Activated CD4-positive, alpha-beta memory T cell treated with anti-CD3 and anti-CD28 coated beads for 36 hours (primary cell): ENCODE measurements around the gene CAMTA1. TPM values are rescaled to one million over a fixed set of nuclear protein-coding genes. Genes with fewer than 3 reads are reported as not detected.

Source experiments
- CTCF ChIA-PET: fragments of 350-600 bp; sonication (Branson Sonifier 250); formaldehyde crosslinking; loops from one replicate; lab custom pipeline; 2021; ENCODE audit warnings: antibody characterized with exemption, inconsistent platforms; lab: Charles Lee
- POLR2A ChIA-PET: fragments of 350-600 bp; sonication (Branson Sonifier 250); formaldehyde crosslinking; loops from one replicate; lab custom pipeline; 2021; ENCODE audit warnings: antibody characterized with exemption; lab: Charles Lee
- DNase-seq: peaks from one replicate; pipeline ENCODE4 v3.0.0-alpha.2; 2020
- H3K27ac Mint-ChIP-seq: one replicate; pipeline ENCODE4 v1.8.0; 2021; ENCODE audit warnings: mixed read lengths
- H3K27me3 Mint-ChIP-seq: one replicate; pipeline ENCODE4 v1.8.0; 2021; ENCODE audit warnings: mixed read lengths
- H3K36me3 Mint-ChIP-seq: one replicate; pipeline ENCODE4 v1.8.0; 2021; ENCODE audit warnings: mixed read lengths
- H3K4me1 Mint-ChIP-seq: one replicate; pipeline ENCODE4 v1.8.0; 2021; ENCODE audit warnings: low read depth, mixed read lengths
- H3K4me3 Mint-ChIP-seq: one replicate; pipeline ENCODE4 v1.8.0; 2021; ENCODE audit warnings: mild to moderate bottlenecking, mixed read lengths
- H3K9me3 Mint-ChIP-seq: one replicate; pipeline ENCODE4 v1.8.0; 2021; ENCODE audit warnings: mixed read lengths
- intact Hi-C: fragments of 100-400 bp; cut with micrococcal nuclease; formaldehyde crosslinking; loops from one replicate; pipeline ENCODE4 v1.15.1; 2023
- total RNA-seq, 2 experiments: library from RNA; stranded (reverse); gene quantifications; one replicate each; pipeline ENCODE4 v1.2.3, GENCODE V29; 2021

The CAMTA1 gene
- total RNA-seq, 2 experiments from 2014 or later: 64.7 to 68.9 TPM

DNA sequence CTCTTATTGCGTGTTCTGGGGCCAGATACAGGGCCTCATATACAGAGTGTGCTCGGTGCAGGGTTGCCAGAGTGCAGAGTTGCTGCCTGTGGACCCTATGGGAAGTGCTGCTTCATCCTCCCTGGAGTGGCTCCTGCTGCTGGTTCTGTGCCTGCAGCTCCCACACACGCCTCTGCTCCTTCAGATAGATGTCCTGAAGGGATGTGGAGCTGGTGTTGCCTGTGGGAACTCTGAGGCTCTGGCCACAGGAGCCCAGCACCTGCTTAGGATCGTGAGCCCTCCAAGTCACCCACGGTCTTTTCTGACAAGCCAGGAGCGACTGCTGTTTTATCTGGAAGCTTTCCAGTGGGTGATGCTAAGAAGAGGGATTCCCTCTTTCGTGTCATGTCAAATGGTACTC, 120.5 kb downstream of the CAMTA1 start:
- no peak overlapping the region for H3K4me3 Mint-ChIP-seq
- no peaks in the 10 kb centered on the region for H3K27me3 Mint-ChIP-seq
- H3K9me3 Mint-ChIP-seq: no peaks in the 10 kb centered on the region

DNA sequence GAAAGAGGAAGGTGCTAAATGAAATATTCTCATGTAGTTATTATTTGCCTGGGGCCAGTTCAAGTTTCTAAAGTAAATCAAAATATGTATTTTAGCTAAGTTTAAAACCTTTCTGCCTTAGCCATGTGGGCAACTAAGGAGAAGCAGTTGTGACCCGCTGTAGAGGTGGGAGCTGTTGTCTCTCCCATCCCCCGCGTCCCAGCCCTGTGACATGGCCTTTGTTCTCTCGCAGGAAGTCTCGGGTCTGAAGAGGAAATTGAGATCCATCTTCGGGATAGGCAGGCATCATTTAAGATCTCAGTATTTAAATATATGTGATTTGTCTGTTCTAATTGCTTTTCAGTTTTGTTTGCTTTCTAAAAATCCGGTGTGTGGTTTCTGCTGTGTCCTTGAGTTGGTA, 121.5 kb downstream of the CAMTA1 start:
- H3K9me3 Mint-ChIP-seq: no peaks in the 10 kb centered on the region
- no peak overlapping the region for H3K27ac Mint-ChIP-seq
- POLR2A ChIA-PET: no interaction called here
- H3K36me3 Mint-ChIP-seq: no peaks in the 10 kb centered on the region
- CTCF ChIA-PET: no interaction called here
- no peak for DNase-seq
- H3K27me3 Mint-ChIP-seq: peaks cover 4% of the 10 kb centered on the region
- no peak overlapping the region for H3K4me3 Mint-ChIP-seq
- H3K4me1 Mint-ChIP-seq: no peaks in the 10 kb centered on the region
- intact Hi-C loops: no loop called here

More for the DNA sequence above, 120.5 kb downstream of the CAMTA1 start:
- no peaks in the 10 kb centered on the region for H3K36me3 Mint-ChIP-seq
- no peaks in the 10 kb centered on the region for H3K4me1 Mint-ChIP-seq
- no peak overlapping the region for H3K27ac Mint-ChIP-seq
- POLR2A ChIA-PET: no interaction called here
- CTCF ChIA-PET: no interaction called here
- intact Hi-C loops: no loop called here
- no peak for DNase-seq

DNA sequence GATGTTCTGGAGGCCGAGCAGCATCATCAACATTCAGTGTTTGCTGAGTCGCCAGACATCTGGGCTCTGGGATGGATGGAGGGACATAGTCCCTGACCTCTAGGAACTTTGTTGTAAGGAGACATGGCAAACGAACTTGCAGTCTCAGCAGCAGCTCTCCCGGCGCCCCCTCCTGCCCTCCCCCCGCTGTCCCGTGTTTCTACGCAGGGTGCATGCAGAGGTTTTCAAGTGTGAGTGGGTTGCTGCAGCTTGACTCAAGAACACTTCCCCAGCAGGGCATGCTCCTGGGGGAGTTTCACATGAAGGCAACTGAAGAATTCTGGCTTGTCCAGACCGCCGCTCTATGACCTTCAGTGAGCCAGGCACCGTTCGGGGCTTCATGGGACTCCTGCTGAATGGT, 121.9 kb downstream of the CAMTA1 start:
- H3K27ac Mint-ChIP-seq: no peak overlapping the region
- CTCF ChIA-PET: no interaction called here
- no peaks in the 10 kb centered on the region for H3K36me3 Mint-ChIP-seq
- H3K27me3 Mint-ChIP-seq: peaks cover 6% of the 10 kb centered on the region
- DNase-seq: no peak
- H3K4me1 Mint-ChIP-seq: no peaks in the 10 kb centered on the region
- no peak overlapping the region for H3K4me3 Mint-ChIP-seq
- POLR2A ChIA-PET: no interaction called here
- intact Hi-C loops: no loop called here
- no peaks in the 10 kb centered on the region for H3K9me3 Mint-ChIP-seq

DNA sequence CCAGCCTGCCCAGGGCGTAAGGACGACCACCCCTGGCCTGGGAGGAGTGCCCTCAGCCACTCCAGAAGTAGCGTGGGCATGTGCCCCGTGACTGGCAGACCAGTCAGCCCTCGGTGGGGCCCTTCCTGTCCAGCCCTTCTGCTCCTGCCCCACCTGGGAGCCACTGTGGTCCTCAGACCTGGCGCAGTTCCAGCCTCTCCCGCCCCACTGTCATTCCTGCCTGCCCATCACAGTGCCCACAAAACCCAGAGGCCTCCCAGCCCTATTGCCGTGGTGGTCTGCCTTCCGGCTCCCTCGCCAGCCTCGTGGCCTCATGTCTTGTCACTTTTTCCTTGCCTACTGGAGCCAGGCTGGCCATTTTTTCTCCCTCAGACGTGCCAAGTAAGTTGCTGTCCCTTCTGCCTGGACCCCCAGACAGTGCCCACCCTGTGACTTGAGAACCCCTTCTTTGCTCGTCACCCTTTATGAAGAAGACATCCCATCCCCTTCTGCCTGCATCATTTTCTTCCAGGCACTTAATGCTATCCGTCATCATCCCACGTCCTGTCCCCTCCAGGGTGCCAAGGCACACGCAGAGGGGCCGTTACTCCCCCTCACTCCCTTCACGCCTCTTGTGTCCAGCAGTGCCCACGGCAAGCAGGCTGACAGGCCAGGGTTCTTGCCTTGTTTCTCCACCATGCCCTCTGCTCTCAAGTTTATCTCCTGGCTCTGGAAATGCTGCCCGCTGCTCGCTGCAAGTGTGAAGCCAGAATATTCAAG, 122.6 kb downstream of the CAMTA1 start:
- CTCF ChIA-PET: no interaction called here

DNA sequence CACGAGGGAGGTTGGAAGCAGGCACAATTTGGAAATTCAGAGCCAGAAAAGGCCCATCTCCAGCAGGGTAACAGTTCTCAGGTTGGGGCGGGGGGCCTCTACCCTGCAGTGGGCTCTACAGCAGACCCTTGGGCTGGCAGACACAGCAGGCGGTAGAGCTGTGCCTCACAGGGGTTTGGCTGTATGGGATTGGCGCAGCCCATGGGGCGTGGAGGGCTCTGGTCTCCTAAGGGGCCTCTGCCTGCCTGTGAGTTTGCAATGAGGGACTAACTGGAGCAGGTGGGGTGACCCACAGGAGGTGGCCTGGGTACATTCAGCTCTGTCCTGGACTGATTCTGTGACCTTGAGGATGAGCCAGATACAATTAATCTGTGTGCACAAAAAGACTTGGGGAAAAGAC, 124.1 kb downstream of the CAMTA1 start:
- intact Hi-C loops: no loop called here
- ChIA-PET POLR2A (no interaction called here), CTCF (interaction anchor here (0.7 kb wide), 1 partner anchor 26 kb away, joined by 3 read pairs; no protein-coding TSS in a partner anchor)
- Mint-ChIP-seq H3K4me3 (no peak overlapping the region), H3K27ac (no peak overlapping the region), H3K4me1 (no peaks in the 10 kb centered on the region), H3K9me3 (no peaks in the 10 kb centered on the region), H3K36me3 (no peaks in the 10 kb centered on the region), H3K27me3 (peaks cover 18% of the 10 kb centered on the region)
- DNase-seq: no peak

More for the DNA sequence above, 122.6 kb downstream of the CAMTA1 start:
- H3K36me3 Mint-ChIP-seq: no peaks in the 10 kb centered on the region
- H3K27me3 Mint-ChIP-seq: peaks cover 7% of the 10 kb centered on the region
- POLR2A ChIA-PET: no interaction called here
- no peak overlapping the region for H3K27ac Mint-ChIP-seq
- no peak for DNase-seq
- no peak overlapping the region for H3K4me3 Mint-ChIP-seq
- intact Hi-C loops: no loop called here
- H3K9me3 Mint-ChIP-seq: no peaks in the 10 kb centered on the region
- no peaks in the 10 kb centered on the region for H3K4me1 Mint-ChIP-seq

DNA sequence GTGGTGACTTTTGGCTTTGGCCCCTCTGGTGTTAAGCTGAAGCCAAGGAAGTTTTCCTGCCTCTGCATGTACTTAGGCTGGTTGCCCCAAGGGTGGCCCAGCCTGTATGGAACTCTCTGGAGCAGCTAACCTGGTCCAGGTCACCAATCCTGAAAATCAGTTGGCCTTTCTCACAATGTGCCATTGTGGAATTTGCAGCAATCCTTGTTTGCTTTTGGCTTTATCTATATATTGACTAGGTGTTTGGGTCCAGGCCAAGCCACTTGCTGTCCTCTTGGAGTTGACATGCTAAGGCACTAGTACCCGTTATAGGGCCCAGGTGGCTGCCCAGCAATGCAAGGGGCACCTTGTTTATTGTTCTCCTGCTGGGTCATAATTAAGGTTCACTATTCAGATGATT, 124.6 kb downstream of the CAMTA1 start:
- ChIA-PET POLR2A (no interaction called here), CTCF (interaction anchor here (0.7 kb wide), 1 partner anchor 27 kb away, joined by 3 read pairs; no protein-coding TSS in a partner anchor)
- Mint-ChIP-seq H3K36me3 (no peaks in the 10 kb centered on the region), H3K4me3 (no peak overlapping the region), H3K27me3 (peaks cover 18% of the 10 kb centered on the region), H3K9me3 (no peaks in the 10 kb centered on the region), H3K4me1 (no peaks in the 10 kb centered on the region), H3K27ac (no peak overlapping the region)
- no peak for DNase-seq
- intact Hi-C loops: no loop called here

DNA sequence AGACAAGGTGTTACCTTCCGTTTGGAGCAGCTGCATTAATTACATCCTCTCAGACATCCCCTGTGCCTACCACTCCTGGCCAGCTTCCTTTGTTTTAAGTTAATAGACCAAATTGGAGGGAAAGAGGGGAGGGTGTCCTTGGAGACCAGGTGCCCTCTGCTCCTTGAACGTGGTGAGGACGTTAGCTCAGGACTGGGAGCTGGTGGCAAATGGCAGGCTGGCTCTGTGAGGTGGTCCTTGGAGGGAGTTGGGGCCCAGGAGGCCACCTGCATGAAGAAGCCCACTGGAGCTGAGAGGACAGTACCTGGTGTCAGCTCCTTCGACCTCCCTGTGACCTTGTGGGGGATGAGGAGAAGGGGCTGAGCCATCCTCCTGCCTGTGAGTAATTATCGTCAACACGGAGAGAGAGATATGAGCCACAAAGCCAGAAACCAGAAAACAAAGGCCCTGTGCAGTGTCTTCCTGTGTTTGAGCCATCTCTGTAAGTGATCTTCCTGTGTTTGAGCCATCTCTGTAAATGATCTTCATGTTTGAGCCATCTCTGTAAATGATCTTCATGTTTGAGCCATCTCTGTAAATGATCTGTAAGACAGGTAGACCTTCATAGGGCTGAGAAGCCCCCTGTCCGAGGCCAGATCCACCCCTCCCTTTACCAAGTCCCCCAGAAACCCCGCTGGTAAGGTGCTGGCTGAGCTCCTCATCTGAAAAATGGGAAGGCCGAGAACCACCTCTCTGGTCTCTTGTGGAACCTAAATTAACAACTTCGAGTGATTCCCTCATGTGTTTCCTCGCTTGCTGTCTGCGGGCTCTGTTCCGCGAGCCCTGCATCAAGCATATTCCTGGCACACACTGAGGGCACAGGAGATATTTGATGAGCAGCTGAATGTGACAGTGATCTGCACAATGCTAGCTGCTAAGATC, 126.0 kb downstream of the CAMTA1 start:
- H3K27me3 Mint-ChIP-seq: peaks cover 26% of the 10 kb centered on the region
- ChIA-PET CTCF (interaction anchor here (0.6 to 0.9 kb wide), 2 partner anchors 192 to 241 kb away, joined by 3 to 4 read pairs; no protein-coding TSS in a partner anchor), POLR2A (interaction anchor here (0.5 kb wide), 1 partner anchor 31 kb away, joined by 5 read pairs; no protein-coding TSS in a partner anchor)
- H3K9me3 Mint-ChIP-seq: no peaks in the 10 kb centered on the region
- no peak for DNase-seq
- no peak overlapping the region for H3K4me3 Mint-ChIP-seq
- no peaks in the 10 kb centered on the region for H3K36me3 Mint-ChIP-seq
- intact Hi-C loops: no loop called here
- no peaks in the 10 kb centered on the region for H3K4me1 Mint-ChIP-seq
- no peak overlapping the region for H3K27ac Mint-ChIP-seq

DNA sequence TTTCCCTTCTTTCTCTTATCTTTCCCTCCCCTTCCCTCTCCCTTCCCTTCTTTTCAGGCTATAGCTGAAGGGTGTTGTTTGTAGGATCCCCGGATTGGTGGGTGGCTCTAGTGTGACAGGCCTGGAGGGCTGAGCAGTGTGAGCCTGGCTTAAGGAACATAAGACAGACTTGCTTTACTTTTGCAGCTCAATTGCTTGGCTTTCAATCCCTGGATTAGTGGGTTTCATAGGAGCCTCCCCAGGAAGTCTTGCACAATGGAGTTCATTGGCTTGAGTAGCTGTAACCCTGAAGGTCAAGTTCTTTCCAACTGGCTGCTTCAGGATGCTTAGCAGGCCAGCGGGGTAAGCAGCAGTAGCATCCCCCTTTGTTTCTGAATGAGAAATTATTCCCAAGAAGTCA, 126.7 kb downstream of the CAMTA1 start:
- no peaks in the 10 kb centered on the region for H3K36me3 Mint-ChIP-seq
- ChIA-PET POLR2A (no interaction called here), CTCF (no interaction called here)
- no peaks in the 10 kb centered on the region for H3K9me3 Mint-ChIP-seq
- no peak overlapping the region for H3K4me3 Mint-ChIP-seq
- no peaks in the 10 kb centered on the region for H3K4me1 Mint-ChIP-seq
- DNase-seq: no peak
- H3K27ac Mint-ChIP-seq: no peak overlapping the region
- peaks cover 33% of the 10 kb centered on the region for H3K27me3 Mint-ChIP-seq
- intact Hi-C loops: no loop called here

DNA sequence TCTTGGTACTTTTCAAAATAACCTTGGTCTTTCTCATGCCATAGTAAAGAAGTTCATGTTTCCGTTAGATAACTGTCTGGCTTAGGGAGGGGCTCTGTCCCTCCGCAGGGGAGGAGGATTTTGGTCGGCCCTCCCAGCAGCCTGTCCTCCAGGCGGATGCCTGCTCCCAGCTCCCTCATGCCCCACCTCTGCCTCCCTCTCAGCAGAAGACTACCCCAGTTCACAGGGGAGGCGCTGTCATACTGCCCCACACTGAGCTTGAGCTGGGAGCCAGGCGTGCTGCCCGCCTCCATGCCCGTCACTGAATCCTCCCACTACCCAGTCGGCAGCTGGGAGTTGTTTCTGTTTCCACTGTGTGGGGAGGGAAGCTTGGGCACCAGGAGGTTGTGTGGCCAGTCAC, 127.3 kb downstream of the CAMTA1 start:
- ChIA-PET POLR2A (no interaction called here), CTCF (no interaction called here)
- H3K9me3 Mint-ChIP-seq: no peaks in the 10 kb centered on the region
- no peaks in the 10 kb centered on the region for H3K36me3 Mint-ChIP-seq
- intact Hi-C loops: no loop called here
- DNase-seq: no peak
- no peaks in the 10 kb centered on the region for H3K4me1 Mint-ChIP-seq
- H3K27ac Mint-ChIP-seq: no peak overlapping the region
- H3K4me3 Mint-ChIP-seq: no peak overlapping the region
- peaks cover 38% of the 10 kb centered on the region for H3K27me3 Mint-ChIP-seq

DNA sequence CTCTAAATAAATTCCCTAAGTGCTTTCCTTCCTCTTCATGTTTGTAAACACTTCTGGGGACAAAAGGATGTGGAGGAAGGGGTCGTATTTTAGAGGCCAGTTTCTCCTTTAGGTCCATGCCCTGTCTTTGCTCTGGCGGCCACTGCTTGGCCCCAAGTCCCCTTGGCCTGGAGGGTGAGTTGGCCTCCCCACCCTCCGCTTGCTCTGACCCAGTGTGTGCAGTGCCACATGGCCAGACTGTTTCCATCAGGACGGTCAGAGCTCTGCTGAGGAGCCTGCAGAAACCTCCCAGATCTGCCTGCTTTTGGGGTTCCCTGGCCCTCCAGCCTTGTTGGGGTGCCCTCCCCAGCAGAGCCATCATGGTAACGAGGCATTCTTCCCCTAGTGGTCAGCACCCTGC, 127.8 kb downstream of the CAMTA1 start:
- Mint-ChIP-seq H3K27ac (no peak overlapping the region), H3K27me3 (peaks cover 38% of the 10 kb centered on the region), H3K4me1 (no peaks in the 10 kb centered on the region), H3K9me3 (no peaks in the 10 kb centered on the region), H3K4me3 (no peak overlapping the region), H3K36me3 (no peaks in the 10 kb centered on the region)
- ChIA-PET CTCF (no interaction called here), POLR2A (no interaction called here)
- no peak for DNase-seq
- intact Hi-C loops: no loop called here

DNA sequence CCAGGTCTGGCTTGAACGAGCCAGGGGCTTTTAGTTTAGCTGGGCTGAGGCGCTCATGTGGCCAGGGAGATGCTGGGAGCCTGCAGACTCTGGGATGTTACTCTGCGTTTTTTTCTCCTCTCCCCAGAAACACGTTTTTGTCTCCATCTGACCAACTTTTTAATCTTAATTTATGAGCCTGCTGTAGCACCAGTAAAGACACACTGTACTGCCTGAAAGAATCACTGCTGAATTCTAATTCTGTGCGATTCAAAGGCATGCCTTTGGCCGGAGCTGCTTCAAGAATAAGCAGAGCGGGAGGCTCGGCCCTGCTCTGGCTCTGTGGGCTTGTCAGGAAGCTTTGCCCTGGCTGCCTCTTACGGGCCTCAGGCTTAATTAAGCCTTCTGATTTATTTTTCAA, 129.5 kb downstream of the CAMTA1 start:
- H3K27me3 Mint-ChIP-seq: peaks cover 38% of the 10 kb centered on the region

DNA sequence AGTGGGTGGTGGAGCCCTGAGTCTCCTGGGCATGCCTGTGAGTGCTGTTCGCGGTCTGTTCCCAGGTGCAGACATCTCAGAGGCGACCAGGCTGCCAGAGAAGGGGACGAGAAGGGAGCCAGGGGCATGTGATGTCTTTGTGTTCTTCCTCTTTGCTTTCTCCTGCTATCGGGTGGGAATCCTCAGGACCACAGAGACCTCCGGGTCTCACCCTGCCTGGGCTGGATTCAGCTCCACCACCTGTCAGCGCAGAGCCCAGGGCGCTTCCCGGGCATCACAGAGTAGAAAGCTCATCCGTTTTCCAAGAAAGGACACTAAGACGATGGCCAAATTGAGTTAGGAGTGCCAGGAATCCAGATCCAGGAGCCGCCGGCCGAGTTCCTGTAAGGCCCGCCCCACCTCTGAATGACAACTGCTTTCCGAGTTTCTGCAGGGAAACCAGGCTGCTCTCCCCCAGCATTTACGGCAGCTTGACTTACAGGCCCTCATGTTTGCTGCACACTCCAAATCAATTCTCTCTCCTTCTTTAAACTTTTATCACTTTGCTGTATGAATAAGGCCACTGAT, 130.8 kb downstream of the CAMTA1 start:
- intact Hi-C loops: no loop called here
- ChIA-PET POLR2A (no interaction called here), CTCF (no interaction called here)
- Mint-ChIP-seq H3K27ac (no peak overlapping the region), H3K4me3 (no peak overlapping the region), H3K9me3 (peaks cover under 1% of the 10 kb centered on the region), H3K36me3 (no peaks in the 10 kb centered on the region), H3K4me1 (no peaks in the 10 kb centered on the region), H3K27me3 (peaks cover 39% of the 10 kb centered on the region)
- DNase-seq: no peak

More for the DNA sequence above, 129.5 kb downstream of the CAMTA1 start:
- Mint-ChIP-seq H3K4me3 (no peak overlapping the region), H3K4me1 (no peaks in the 10 kb centered on the region), H3K27ac (no peak overlapping the region), H3K36me3 (no peaks in the 10 kb centered on the region), H3K9me3 (no peaks in the 10 kb centered on the region)
- ChIA-PET POLR2A (no interaction called here), CTCF (no interaction called here)
- intact Hi-C loops: no loop called here
- DNase-seq: no peak
